Sigmoid colon (tissue), 4 donors: ENCODE measurements around the gene PPP4R1.

Experiments
- EP300 ChIP-seq, 4 donors: sonication (generic); formaldehyde crosslinking; IDR thresholded peaks; one replicate each; pipeline ENCODE4 v1.6.1; 2017; ENCODE audit warnings: antibody characterized with exemption in 4 of 4
- POLR2A ChIP-seq, 2 donors: fragments of 450-650 bp; IDR thresholded peaks; one replicate each; pipeline ENCODE4 v1.6.1; 2016; ENCODE audit warnings: antibody characterized with exemption in 2 of 2, mild to moderate bottlenecking in 2 of 2, moderate library complexity in 2 of 2
- TF ChIP-seq, protein P1 (sequence below), 4 experiments: fragments of 450-650 bp in 3 of 4; fragments of 200-600 bp in 1 of 4; IDR thresholded peaks; one replicate each; pipeline ENCODE4 v1.5.1; 2016 to 2019; ENCODE audit warnings: antibody characterized with exemption in 4 of 4, mild to moderate bottlenecking in 3 of 4, moderate library complexity in 2 of 4

DNA sequence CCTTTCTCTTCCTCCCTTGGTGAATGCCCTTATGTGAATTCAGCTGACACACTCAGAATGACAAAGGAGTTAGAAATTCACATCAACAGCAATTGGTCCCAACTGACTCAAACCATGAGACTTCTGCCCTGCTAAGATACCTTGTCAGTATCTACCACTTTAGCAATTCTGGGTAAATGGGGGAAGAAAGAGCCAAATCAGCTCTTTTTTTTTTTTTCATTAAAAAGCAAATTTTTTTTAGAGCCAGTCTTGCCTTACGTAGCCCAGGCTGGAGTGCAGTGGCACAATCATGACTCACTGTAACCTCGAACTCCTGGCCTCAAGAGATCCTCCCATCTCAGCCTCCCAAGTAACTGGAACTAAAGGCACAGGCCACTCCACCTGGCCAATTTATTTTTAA is 1.7 kb upstream of the PPP4R1 start:
- TF ChIP-seq POLR2A (IDR thresholded peaks at IDR 0.05) (no peak), EP300 (IDR thresholded peaks at IDR 0.05) (no peak)
- TF ChIP-seq, protein P1, sequence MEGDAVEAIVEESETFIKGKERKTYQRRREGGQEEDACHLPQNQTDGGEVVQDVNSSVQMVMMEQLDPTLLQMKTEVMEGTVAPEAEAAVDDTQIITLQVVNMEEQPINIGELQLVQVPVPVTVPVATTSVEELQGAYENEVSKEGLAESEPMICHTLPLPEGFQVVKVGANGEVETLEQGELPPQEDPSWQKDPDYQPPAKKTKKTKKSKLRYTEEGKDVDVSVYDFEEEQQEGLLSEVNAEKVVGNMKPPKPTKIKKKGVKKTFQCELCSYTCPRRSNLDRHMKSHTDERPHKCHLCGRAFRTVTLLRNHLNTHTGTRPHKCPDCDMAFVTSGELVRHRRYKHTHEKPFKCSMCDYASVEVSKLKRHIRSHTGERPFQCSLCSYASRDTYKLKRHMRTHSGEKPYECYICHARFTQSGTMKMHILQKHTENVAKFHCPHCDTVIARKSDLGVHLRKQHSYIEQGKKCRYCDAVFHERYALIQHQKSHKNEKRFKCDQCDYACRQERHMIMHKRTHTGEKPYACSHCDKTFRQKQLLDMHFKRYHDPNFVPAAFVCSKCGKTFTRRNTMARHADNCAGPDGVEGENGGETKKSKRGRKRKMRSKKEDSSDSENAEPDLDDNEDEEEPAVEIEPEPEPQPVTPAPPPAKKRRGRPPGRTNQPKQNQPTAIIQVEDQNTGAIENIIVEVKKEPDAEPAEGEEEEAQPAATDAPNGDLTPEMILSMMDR (IDR thresholded peaks at IDR 0.05), result no peak
